Measurements from ENCODE around the gene SERPINB13. TPM values are rescaled to one million over a fixed set of nuclear protein-coding genes. Genes with fewer than 3 reads are reported as not detected.

SERPINB13 gene
- polyA plus RNA-seq, 1 donor (not counting 4 experiments of a cell fraction or from before 2014, with no cell fraction given): 44.6 TPM

DNA sequence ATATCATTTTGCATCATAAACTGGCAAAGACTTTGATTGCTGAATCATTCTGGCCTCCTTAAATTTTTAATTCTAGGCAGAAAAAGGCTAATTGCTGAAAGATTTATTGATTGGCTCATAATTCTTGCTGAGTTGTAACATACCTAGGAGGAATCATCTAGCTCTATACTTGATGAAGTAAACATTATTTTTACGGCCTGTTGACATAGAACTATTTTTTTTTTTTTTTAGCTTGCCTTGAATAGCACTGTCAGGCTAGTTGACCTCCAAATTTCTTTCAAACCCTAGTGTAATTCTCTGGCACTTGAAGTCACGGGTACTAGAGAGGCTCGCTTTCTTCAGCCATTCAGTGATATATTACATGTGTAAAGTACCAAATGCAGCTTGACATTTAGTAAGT is 42.1 kb upstream of the SERPINB13 start:
- no peak for TF ChIP-seq EZH2 (IDR thresholded peaks at IDR 0.05; ENCODE audit: low read length)
- TF ChIP-seq, protein P1, sequence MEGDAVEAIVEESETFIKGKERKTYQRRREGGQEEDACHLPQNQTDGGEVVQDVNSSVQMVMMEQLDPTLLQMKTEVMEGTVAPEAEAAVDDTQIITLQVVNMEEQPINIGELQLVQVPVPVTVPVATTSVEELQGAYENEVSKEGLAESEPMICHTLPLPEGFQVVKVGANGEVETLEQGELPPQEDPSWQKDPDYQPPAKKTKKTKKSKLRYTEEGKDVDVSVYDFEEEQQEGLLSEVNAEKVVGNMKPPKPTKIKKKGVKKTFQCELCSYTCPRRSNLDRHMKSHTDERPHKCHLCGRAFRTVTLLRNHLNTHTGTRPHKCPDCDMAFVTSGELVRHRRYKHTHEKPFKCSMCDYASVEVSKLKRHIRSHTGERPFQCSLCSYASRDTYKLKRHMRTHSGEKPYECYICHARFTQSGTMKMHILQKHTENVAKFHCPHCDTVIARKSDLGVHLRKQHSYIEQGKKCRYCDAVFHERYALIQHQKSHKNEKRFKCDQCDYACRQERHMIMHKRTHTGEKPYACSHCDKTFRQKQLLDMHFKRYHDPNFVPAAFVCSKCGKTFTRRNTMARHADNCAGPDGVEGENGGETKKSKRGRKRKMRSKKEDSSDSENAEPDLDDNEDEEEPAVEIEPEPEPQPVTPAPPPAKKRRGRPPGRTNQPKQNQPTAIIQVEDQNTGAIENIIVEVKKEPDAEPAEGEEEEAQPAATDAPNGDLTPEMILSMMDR (optimal IDR thresholded peaks at IDR 0.05 in 1 of 3, IDR thresholded peaks at IDR 0.05 in 1 of 3, conservative IDR thresholded peaks at IDR 0.05 in 1 of 3; ENCODE audit: extremely low read depth in 1 of 3, insufficient read depth in 2 of 3, low read length in 3 of 3): no peak
- no peak overlapping the region for H3K27ac ChIP-seq (ENCODE audit: control insufficient read depth, insufficient read depth, low read length)
- DNase-seq (ENCODE audit: low read depth, low spot score): no peak
- H3K79me2 ChIP-seq (ENCODE audit: control insufficient read depth, insufficient read depth, low read length): no peaks in the 10 kb centered on the region
- no peak overlapping the region for H3K4me2 ChIP-seq (ENCODE audit: control insufficient read depth, extremely low read depth, insufficient read depth, low read depth, low read length)
- H3K9me1 ChIP-seq (ENCODE audit: control insufficient read depth, extremely low read depth, insufficient read depth, low read length): no peaks in the 10 kb centered on the region
- no peaks in the 10 kb centered on the region for H4K20me1 ChIP-seq (ENCODE audit: control insufficient read depth, extremely low read depth, insufficient read depth, low read length)
- dilution Hi-C loops (cut with MboI; ENCODE audit: extremely low pct_ligation_motif_present, low sequenced_read_pairs): no loop called here
- H3K9me3 ChIP-seq (ENCODE audit: control insufficient read depth, low read depth, low read length): no peaks in the 10 kb centered on the region
- FAIRE-seq: no peak
- H3K27me3 ChIP-seq (ENCODE audit: control insufficient read depth, extremely low read depth, insufficient read depth, low read length): no peaks in the 10 kb centered on the region
- no peak overlapping the region for H3K9ac ChIP-seq (ENCODE audit: control insufficient read depth, extremely low read depth, insufficient read depth, low read length)
- no peaks in the 10 kb centered on the region for H3K4me1 ChIP-seq (ENCODE audit: control insufficient read depth, extremely low read depth, insufficient read depth, low read length)
- no peak overlapping the region for H2AFZ ChIP-seq (ENCODE audit: control insufficient read depth, low read length)
- H3K36me3 ChIP-seq (ENCODE audit: control insufficient read depth in 2 of 2, extremely low read depth in 1 of 2, insufficient read depth in 2 of 2, low read length in 2 of 2): no peaks in the 10 kb centered on the region
- no peak overlapping the region for H3K4me3 ChIP-seq (ENCODE audit: control insufficient read depth in 2 of 3, extremely low read depth in 1 of 3, insufficient read depth in 2 of 3, low read depth in 1 of 3, low read length in 3 of 3)

DNA sequence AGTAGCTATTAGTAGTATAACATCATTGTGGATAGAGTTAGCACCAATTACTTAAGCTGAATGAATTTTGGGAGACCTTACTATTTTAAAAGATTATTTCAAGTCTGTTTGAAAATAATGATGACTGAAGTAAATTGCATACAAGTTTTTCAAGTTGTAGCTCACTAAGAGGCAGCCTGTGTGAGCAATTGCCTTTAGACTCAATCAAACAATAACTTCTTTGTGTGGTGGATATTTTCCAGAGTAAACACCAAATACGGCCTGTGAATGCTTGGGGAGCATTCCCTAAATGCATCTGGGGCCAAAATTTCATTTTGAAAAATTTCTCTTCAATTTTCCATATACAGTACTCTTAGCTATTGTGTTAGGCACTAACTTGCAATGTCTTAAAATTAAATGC is 37.1 kb upstream of the SERPINB13 start:
- dilution Hi-C loops (cut with MboI; ENCODE audit: extremely low pct_ligation_motif_present, low sequenced_read_pairs): no loop called here
- FAIRE-seq: no peak

More for the DNA sequence above, 37.1 kb upstream of the SERPINB13 start:
- DNase-seq (ENCODE audit: low read depth, low spot score): no peak
- Histone ChIP-seq H2AFZ (ENCODE audit: control insufficient read depth, low read length) (no peak overlapping the region), H3K4me3 (ENCODE audit: control insufficient read depth in 2 of 3, extremely low read depth in 1 of 3, insufficient read depth in 2 of 3, low read depth in 1 of 3, low read length in 3 of 3) (no peak overlapping the region), H3K9ac (ENCODE audit: control insufficient read depth, extremely low read depth, insufficient read depth, low read length) (no peak overlapping the region), H3K36me3 (ENCODE audit: control insufficient read depth in 2 of 2, extremely low read depth in 1 of 2, insufficient read depth in 2 of 2, low read length in 2 of 2) (no peaks in the 10 kb centered on the region), H3K27ac (ENCODE audit: control insufficient read depth, insufficient read depth, low read length) (no peak overlapping the region), H3K9me1 (ENCODE audit: control insufficient read depth, extremely low read depth, insufficient read depth, low read length) (no peaks in the 10 kb centered on the region), H3K9me3 (ENCODE audit: control insufficient read depth, low read depth, low read length) (no peaks in the 10 kb centered on the region), H3K4me1 (ENCODE audit: control insufficient read depth, extremely low read depth, insufficient read depth, low read length) (peaks cover 20% of the 10 kb centered on the region), H3K4me2 (ENCODE audit: control insufficient read depth, extremely low read depth, insufficient read depth, low read depth, low read length) (no peak overlapping the region), H3K79me2 (ENCODE audit: control insufficient read depth, insufficient read depth, low read length) (no peaks in the 10 kb centered on the region), H3K27me3 (ENCODE audit: control insufficient read depth, extremely low read depth, insufficient read depth, low read length) (no peaks in the 10 kb centered on the region), H4K20me1 (ENCODE audit: control insufficient read depth, extremely low read depth, insufficient read depth, low read length) (no peaks in the 10 kb centered on the region)
- TF ChIP-seq, protein P1 (optimal IDR thresholded peaks at IDR 0.05 in 1 of 3, IDR thresholded peaks at IDR 0.05 in 1 of 3, conservative IDR thresholded peaks at IDR 0.05 in 1 of 3; ENCODE audit: extremely low read depth in 1 of 3, insufficient read depth in 2 of 3, low read length in 3 of 3): no peak
- TF ChIP-seq EZH2 (IDR thresholded peaks at IDR 0.05; ENCODE audit: low read length): no peak

Data from keratinocyte (primary cell).